Brain microvascular endothelial cell (primary cell): ENCODE results near the gene ANK3.

Experiments
- DNase-seq: peaks from one replicate; pipeline ENCODE4 v3.0.0-alpha.2; 2020
- H3K27ac ChIP-seq: fragments of 250-450 bp; sonication (Bioruptor Pico); 2 replicates; pipeline ENCODE4 v1.5.1; 2020; ENCODE audit warnings: mild to moderate bottlenecking, moderate library complexity
- H3K27me3 ChIP-seq: fragments of 250-450 bp; sonication (Bioruptor Pico); replicated peaks from 2 replicates; pipeline ENCODE4 v1.5.1; 2020; ENCODE audit warnings: mild to moderate bottlenecking
- H3K36me3 ChIP-seq: fragments of 250-450 bp; sonication (Bioruptor Pico); replicated peaks from 2 replicates; pipeline ENCODE4 v1.5.1; 2020; ENCODE audit warnings: mild to moderate bottlenecking
- H3K4me3 ChIP-seq: 2 replicates; pipeline ENCODE4 v1.5.1; 2011; ENCODE audit warnings: low read depth, mild to moderate bottlenecking, control low read depth, low read length, moderate library complexity
- in situ Hi-C: cut with HindIII; loops from 2 replicates; pipeline ENCODE4 v1.10.0; 2017; ENCODE audit warnings: low sequenced_read_pairs, low pct_ligation_motif_present
- TF ChIP-seq, protein P1 (sequence below): IDR thresholded peaks from 2 replicates; pipeline ENCODE4 v1.5.1; 2011; ENCODE audit warnings: low read depth, mild to moderate bottlenecking, moderate library complexity, low read length, control low read depth, inconsistent platforms; ENCODE audit errors: missing control alignments

Gene ANK3

DNA sequence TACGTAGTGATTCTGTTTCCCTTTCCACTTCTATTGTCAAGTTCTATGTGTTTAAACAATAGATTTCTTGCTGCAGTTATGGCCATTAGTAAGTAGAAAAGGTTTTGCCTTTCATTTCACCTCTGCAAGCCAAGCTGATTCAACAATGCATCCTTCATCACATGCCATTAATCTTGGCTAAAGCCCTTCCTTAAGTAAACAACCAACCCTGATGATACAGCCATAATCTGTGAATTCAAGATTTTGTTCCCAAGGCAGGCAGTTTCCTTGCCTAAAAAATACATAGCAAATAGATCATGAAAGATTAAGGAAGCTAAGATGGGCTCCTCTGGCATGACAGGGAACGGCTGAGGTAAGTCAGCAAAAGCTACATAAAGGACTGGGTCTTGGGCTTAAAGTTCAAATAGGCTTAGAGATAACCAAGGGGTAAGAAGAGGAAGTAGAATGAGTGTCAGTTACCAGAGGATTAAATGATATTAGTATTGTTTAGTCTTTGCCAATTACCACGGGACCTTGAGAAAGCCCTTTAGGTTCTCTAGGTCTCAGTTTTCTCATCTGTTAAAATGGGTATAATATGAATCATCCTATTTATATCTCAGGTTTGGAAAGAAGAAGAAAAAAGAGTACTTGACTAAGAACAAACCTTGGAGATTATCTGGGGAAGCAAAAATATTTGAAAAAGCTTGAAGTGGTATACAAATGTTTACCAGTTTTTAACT is 35.9 kb upstream of the ANK3 start:
- no peaks in the 10 kb centered on the region for H3K36me3 ChIP-seq
- no peaks in the 10 kb centered on the region for H3K27me3 ChIP-seq
- DNase-seq, result peak; percentile 53
- H3K4me3 ChIP-seq, result no peak overlapping the region
- TF ChIP-seq, protein P1, sequence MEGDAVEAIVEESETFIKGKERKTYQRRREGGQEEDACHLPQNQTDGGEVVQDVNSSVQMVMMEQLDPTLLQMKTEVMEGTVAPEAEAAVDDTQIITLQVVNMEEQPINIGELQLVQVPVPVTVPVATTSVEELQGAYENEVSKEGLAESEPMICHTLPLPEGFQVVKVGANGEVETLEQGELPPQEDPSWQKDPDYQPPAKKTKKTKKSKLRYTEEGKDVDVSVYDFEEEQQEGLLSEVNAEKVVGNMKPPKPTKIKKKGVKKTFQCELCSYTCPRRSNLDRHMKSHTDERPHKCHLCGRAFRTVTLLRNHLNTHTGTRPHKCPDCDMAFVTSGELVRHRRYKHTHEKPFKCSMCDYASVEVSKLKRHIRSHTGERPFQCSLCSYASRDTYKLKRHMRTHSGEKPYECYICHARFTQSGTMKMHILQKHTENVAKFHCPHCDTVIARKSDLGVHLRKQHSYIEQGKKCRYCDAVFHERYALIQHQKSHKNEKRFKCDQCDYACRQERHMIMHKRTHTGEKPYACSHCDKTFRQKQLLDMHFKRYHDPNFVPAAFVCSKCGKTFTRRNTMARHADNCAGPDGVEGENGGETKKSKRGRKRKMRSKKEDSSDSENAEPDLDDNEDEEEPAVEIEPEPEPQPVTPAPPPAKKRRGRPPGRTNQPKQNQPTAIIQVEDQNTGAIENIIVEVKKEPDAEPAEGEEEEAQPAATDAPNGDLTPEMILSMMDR, result no peak
- in situ Hi-C loops, result loop anchor here (25.0 kb wide), 2 partner anchors 213 to 313 kb away; no protein-coding TSS in a partner anchor
- H3K27ac ChIP-seq, result peak overlapping the region; percentile 85

DNA sequence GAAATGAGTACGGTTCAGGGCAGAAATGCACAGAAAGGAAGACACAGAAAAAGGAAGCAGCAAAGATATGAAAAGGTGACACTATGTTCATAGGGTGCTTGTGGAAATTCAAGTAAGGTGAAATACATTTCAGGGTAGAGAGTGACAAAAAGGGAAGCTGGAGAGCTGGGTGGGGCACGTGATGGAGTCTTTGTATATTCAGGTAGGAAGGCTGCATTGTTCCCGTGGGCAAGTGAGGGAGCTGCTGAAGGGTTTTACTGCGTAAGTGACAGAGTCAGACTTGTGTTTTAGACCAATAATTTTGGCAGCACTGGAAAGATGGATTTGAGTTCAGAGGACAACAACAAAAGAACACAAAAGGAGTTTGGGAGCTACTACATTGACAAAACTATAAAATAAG is 35.3 kb upstream of the ANK3 start:
- no peaks in the 10 kb centered on the region for H3K27me3 ChIP-seq
- TF ChIP-seq, protein P1, result no peak
- no peak overlapping the region for H3K4me3 ChIP-seq
- in situ Hi-C loops, result loop anchor here (25.0 kb wide), 2 partner anchors 213 to 313 kb away; no protein-coding TSS in a partner anchor
- H3K27ac ChIP-seq, result peak overlapping the region; percentile 85
- no peaks in the 10 kb centered on the region for H3K36me3 ChIP-seq
- DNase-seq, result no peak

DNA sequence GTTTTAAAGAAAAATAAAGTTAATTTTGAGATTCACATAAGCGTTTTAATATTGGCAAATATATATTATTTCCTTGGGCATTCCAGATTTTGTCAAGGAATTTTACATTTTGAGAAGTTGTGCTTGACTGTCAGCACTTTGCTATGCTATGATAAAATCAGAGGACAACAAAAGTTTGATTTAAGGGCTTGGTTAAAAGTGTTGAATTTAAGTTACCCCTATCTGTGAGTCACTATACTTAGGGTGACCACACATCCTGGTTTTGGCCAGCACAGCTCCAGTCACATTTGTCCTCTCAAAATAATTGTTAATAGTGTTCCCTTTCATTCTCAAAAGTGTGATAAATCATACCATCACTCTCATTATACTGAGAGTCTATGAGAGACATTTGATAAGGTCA is 34.2 kb upstream of the ANK3 start:
- in situ Hi-C loops, result no loop called here

DNA sequence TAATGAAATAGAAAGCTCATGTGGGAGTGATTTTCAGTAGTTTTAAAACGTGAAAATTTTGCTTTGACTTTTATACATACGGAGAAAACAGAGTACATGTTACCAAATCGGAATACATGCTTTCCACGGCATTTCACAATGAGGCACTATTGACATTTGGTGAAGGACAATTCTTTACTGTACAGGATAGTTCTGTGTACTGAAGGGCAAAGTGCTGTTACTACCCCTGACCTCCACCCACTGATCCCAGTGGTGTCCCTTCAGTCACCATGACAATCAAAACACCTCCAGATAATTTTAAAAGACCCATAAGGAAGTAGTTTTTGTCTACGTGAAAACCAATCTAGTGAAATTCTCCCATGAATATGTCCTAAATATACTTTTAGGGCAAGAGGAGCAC is 33.1 kb upstream of the ANK3 start:
- Histone ChIP-seq H3K36me3 (no peaks in the 10 kb centered on the region), H3K27me3 (no peaks in the 10 kb centered on the region), H3K4me3 (no peak overlapping the region), H3K27ac (no peak overlapping the region)
- TF ChIP-seq, protein P1, result no peak
- in situ Hi-C loops, result no loop called here
- no peak for DNase-seq

More for the DNA sequence above, 34.2 kb upstream of the ANK3 start:
- Histone ChIP-seq H3K27ac (no peak overlapping the region), H3K36me3 (no peaks in the 10 kb centered on the region), H3K27me3 (no peaks in the 10 kb centered on the region), H3K4me3 (no peak overlapping the region)
- no peak for DNase-seq
- TF ChIP-seq, protein P1, result no peak

DNA sequence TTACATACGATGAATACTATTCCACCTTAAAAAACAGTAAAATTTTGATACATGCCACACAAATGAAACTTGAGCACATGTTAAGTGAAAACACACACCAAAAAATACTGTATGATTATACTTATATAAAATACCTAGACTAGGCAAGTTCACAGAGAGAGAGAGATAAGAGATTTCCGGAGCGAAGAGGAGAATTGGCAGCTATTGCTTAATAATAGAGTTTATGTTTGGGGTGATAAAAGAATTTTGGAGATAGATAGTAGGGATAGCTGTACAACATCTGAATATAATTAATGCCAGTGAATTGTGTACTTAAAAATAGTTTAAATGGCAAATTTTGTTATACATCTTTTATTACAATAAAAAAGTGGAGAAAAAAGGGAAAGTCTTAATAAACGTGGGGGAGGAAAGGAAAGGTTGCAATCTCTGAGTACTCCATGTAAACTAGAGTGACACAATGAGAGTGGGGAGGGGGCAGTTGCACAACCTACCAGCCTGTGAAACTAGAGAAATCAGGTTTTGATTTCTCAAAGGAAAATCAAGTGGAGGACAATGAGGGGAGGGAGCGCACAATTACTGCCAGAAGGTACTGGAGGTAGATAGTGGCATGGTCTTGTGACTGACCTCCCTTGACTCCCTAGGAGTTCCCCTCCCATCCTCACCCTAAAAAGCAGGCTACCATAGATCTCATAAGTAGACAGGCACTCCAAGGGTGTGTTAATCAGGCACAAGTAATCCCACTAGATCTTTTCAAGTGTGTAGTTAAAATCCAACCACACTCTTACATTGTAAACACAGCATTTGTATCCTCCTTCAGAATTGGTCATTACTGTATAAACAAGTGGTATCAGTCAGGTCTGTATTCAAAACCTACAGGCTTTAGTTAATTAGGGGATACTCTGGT is 31.6 kb upstream of the ANK3 start:
- no peak for DNase-seq
- H3K27ac ChIP-seq, result no peak overlapping the region
- in situ Hi-C loops, result no loop called here
- no peaks in the 10 kb centered on the region for H3K27me3 ChIP-seq
- H3K4me3 ChIP-seq, result no peak overlapping the region
- no peaks in the 10 kb centered on the region for H3K36me3 ChIP-seq
- TF ChIP-seq, protein P1, result no peak
